Measurements from ENCODE around the gene DNMT3L. TPM values are rescaled to one million over a fixed set of nuclear protein-coding genes. Genes with fewer than 3 reads are reported as not detected.

The DNMT3L gene
- total and polyA plus RNA-seq, 10 donors: not detected

DNA sequence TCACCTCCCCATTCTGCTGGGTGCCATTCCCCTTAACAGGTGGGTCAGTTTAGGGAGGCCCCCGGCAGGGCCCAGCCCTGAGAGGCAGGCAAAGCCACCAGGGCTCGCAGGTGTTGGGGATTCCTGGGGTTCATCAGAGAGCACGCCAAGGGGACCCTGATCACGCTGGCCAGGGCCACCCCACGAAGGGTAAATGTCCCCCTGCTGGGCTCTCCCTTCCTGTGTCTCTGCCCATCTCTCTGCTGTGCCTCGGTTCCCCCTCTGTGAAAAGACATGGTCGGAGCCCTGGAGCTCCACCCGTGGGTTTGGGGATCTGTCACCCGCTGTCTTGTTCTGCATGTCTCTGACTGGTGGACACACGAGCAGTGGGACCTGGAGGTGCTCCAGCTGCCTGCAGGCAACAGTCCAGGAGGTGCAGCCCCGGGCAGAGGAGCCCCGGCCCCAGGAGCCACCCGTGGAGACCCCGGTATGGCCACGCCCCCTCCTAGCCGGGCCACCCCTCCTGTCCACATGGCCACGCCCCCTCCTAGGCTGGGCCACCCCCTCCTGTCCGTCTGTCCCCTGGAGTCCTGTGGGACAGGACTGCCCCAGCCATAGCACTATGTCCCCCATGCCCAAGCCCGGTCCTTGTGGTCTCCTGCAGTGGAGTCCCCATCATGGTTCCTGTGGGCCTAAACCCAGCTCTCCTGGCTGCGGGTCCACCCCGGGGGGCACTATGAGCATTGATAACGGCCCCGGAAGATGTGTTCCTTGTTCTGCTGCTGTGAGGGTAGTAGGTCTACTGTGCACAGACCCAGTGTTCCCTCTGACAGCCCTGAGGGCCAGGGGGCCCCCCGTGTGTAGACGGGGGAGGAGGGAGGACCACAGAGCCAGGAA, 30.5 kb upstream of the DNMT3L start:
- H3K27ac ChIP-seq: no peak overlapping the region
- intact Hi-C loops (cut with DNase I; ENCODE audit: low total_unique reads): no loop called here
- H3K36me3 ChIP-seq: no peaks in the 10 kb centered on the region
- H3K4me3 ChIP-seq: no peak overlapping the region
- TF ChIP-seq, protein P1, sequence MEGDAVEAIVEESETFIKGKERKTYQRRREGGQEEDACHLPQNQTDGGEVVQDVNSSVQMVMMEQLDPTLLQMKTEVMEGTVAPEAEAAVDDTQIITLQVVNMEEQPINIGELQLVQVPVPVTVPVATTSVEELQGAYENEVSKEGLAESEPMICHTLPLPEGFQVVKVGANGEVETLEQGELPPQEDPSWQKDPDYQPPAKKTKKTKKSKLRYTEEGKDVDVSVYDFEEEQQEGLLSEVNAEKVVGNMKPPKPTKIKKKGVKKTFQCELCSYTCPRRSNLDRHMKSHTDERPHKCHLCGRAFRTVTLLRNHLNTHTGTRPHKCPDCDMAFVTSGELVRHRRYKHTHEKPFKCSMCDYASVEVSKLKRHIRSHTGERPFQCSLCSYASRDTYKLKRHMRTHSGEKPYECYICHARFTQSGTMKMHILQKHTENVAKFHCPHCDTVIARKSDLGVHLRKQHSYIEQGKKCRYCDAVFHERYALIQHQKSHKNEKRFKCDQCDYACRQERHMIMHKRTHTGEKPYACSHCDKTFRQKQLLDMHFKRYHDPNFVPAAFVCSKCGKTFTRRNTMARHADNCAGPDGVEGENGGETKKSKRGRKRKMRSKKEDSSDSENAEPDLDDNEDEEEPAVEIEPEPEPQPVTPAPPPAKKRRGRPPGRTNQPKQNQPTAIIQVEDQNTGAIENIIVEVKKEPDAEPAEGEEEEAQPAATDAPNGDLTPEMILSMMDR (IDR thresholded peaks at IDR 0.05 in 8 of 11, conservative IDR thresholded peaks at IDR 0.05 in 3 of 11): no peak
- TF ChIP-seq POLR2AphosphoS5 (IDR thresholded peaks at IDR 0.05) (no peak), POLR2A (IDR thresholded peaks at IDR 0.05) (no peak)
- WGBS, 5 donors: 44 to 82% (median 71%) methylated on average over 4 to 25 of the region's 25 CpGs
- H3K9me3 ChIP-seq: no peaks in the 10 kb centered on the region
- no peak for DNase-seq
- peaks cover 0 to 28% (median 8%) of the 10 kb centered on the region in 7 donors for H3K27me3 ChIP-seq (replicated peaks in 1 of 7)
- peaks cover 8 to 39% (median 20%) of the 10 kb centered on the region in 6 donors for H3K4me1 ChIP-seq

DNA sequence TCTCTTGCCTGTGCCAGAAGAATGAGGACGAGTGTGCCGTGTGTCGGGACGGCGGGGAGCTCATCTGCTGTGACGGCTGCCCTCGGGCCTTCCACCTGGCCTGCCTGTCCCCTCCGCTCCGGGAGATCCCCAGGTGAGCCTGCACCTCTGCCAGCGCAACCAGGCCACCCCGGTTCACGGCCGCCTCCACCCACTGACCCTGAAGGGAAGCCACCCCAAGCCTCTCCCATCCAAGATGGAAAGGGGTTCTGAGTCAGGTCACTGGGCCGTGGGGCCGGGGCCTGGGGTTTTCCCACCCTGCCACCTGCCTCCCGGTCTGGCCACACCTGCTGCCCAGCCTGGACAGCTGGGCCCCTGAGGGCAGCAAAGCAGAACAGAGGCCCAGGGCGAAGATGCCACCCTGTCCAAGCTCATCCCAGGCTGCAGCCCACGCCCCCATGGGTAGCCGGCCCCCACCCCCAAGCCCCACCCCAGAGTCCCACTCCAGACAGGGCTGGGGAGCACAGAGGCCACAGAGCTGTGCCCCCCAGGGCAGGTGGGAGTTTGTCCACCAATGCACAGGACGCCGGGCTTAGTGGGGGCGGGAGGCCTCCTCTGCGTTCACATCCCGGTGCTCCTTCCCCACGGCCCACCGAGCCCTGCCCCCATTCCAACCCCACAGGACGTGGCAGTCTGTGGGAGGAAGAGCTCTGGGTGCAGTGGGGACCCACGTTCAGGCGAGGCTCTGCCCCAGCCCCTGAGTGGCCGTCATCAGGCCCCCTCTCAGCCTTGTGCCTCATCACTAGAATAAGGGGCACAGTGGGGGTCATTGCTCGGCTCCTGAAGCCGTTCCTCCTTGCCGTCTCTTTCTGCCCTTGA, 29.6 kb upstream of the DNMT3L start:
- H3K4me1 ChIP-seq: peaks cover 8 to 30% (median 19%) of the 10 kb centered on the region in 6 donors
- no peaks in the 10 kb centered on the region for H3K36me3 ChIP-seq
- no peak overlapping the region for H3K27ac ChIP-seq
- TF ChIP-seq, protein P1 (IDR thresholded peaks at IDR 0.05 in 8 of 11, conservative IDR thresholded peaks at IDR 0.05 in 3 of 11): no peak
- no peak for TF ChIP-seq POLR2AphosphoS5 (IDR thresholded peaks at IDR 0.05)
- no peak for TF ChIP-seq POLR2A (IDR thresholded peaks at IDR 0.05)
- peak; percentile 76 for DNase-seq
- peaks cover 0 to 30% (median 16%) of the 10 kb centered on the region in 7 donors for H3K27me3 ChIP-seq (replicated peaks in 1 of 7)
- WGBS, 5 donors: 67 to 82% (median 78%) methylated on average over 7 to 33 of the region's 33 CpGs
- no peaks in the 10 kb centered on the region for H3K9me3 ChIP-seq
- intact Hi-C loops (cut with DNase I; ENCODE audit: low total_unique reads): no loop called here
- no peak overlapping the region for H3K4me3 ChIP-seq

DNA sequence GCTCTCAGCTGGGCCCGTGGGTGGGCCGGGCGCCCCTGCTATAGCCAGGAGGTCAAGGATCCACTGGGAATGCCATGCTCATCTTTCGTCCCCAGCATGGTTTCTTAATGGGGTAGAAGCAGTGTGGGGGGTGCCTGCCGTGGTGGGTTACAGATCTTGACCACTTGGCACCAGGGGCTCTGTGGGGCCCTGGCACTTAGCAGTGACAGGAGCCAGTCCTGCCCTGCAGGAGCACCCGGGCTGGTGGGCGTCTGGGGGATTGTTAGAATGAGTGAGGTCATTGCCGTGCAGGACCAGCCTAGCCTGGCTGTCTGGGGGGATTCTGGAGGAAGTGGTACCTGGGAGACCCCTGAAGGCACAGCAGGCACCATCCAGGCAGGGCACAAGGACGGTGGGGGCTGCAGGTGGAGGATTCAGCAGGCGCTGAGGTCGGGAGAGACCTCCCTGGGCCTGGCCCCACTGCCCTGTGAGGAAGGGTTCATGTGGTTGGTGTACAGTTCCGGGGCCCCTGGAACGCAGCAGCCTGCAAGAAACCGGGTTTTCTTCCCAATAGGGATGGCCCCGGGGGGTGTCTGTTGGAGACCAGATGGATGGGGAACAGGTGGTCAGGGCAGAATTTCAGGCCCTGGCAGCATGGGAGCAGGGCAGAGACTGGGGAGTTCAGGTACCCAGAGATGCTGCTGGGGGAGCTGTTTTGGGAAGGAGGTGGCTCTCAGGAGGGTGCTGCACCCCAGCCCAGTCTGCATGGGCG, 28.8 kb upstream of the DNMT3L start:
- DNase-seq: peak; percentile 63
- no peak overlapping the region for H3K27ac ChIP-seq
- no peak overlapping the region for H3K4me3 ChIP-seq
- H3K27me3 ChIP-seq (replicated peaks in 1 of 7): peaks cover 0 to 30% (median 21%) of the 10 kb centered on the region in 7 donors
- WGBS, 5 donors: 77 to 85% (median 84%) methylated on average over 6 to 16 of the region's 16 CpGs
- no peaks in the 10 kb centered on the region for H3K36me3 ChIP-seq
- TF ChIP-seq, protein P1 (IDR thresholded peaks at IDR 0.05 in 8 of 11, conservative IDR thresholded peaks at IDR 0.05 in 3 of 11): no peak
- TF ChIP-seq POLR2AphosphoS5 (IDR thresholded peaks at IDR 0.05): no peak
- TF ChIP-seq POLR2A (IDR thresholded peaks at IDR 0.05): no peak
- intact Hi-C loops (cut with DNase I; ENCODE audit: low total_unique reads): no loop called here
- peaks cover 6 to 27% (median 16%) of the 10 kb centered on the region in 6 donors for H3K4me1 ChIP-seq
- H3K9me3 ChIP-seq: no peaks in the 10 kb centered on the region

Data from spleen (tissue), 11 donors.